Uterus (tissue), 2 donors: ENCODE results near the gene TIMP3.

Source experiments
- POLR2A ChIP-seq, 2 donors: fragments of 450-650 bp; IDR thresholded peaks; one replicate each; pipeline ENCODE4 v1.6.1; 2016; ENCODE audit warnings: antibody characterized with exemption in 2 of 2, mild to moderate bottlenecking in 1 of 2, moderate library complexity in 1 of 2
- TF ChIP-seq, protein P1 (sequence below), 4 experiments: fragments of 200-600 bp in 2 of 4; fragments of 450-650 bp in 2 of 4; sonication (generic) in 2 of 4; IDR thresholded peaks; one replicate each; pipeline ENCODE4 v1.5.1; 2016 to 2019; ENCODE audit warnings: antibody characterized with exemption in 4 of 4, mild to moderate bottlenecking in 2 of 4, moderate library complexity in 1 of 4

DNA sequence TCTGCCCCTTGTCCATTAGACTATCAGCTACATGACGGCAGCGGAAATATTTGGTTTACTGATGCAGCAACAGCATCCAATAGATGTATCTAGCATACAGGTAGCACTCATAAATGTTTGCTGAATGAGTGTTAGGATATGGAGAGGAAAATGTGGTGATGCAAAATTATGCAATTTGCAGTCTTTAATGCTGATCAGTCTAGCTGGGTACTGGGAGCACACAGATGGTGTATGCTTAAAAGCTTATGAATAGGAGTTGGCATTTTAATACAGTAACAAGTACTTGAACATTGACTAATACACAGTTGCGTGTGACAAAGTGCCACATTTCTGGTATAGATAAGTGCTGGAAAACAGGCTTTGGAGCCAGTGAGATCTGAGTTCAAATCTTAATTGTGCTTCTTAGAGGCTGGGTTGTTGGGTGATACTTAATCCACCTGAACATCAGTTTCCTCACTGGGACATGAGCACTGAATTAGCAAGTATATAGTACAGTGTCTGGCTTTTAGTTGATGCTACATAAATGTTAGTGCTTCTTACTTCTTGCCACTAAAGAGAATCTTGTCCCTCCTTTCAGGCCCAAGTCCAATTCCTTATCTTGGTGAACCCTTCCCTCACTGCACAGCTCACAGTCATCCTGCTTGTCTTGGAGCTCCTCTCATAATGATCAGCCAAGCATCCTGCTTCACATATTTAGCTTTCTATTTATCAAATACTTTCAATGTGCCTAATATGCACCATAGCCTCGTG is 99.6 kb downstream of the TIMP3 start:
- TF ChIP-seq POLR2A (IDR thresholded peaks at IDR 0.05): no peak
- TF ChIP-seq, protein P1, sequence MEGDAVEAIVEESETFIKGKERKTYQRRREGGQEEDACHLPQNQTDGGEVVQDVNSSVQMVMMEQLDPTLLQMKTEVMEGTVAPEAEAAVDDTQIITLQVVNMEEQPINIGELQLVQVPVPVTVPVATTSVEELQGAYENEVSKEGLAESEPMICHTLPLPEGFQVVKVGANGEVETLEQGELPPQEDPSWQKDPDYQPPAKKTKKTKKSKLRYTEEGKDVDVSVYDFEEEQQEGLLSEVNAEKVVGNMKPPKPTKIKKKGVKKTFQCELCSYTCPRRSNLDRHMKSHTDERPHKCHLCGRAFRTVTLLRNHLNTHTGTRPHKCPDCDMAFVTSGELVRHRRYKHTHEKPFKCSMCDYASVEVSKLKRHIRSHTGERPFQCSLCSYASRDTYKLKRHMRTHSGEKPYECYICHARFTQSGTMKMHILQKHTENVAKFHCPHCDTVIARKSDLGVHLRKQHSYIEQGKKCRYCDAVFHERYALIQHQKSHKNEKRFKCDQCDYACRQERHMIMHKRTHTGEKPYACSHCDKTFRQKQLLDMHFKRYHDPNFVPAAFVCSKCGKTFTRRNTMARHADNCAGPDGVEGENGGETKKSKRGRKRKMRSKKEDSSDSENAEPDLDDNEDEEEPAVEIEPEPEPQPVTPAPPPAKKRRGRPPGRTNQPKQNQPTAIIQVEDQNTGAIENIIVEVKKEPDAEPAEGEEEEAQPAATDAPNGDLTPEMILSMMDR (IDR thresholded peaks at IDR 0.05): no peak
